Activated T-cell treated with anti-CD3 and anti-CD28 coated beads, Interleukin-2, amount 50 U/mL, for 24 hours (primary cell): ENCODE results near the gene CTTNBP2.
"Not testable (repeated sequence)": the region's sequence is repeated elsewhere in the genome, so short reads cannot be mapped to it uniquely, and the experiment has no call there.

Source experiments
- DNase-seq: peaks from one replicate; pipeline ENCODE4 v3.0.0-alpha.2; 2020
- H3K27ac Mint-ChIP-seq: 2 replicates; pipeline ENCODE4 v1.8.0; 2020; ENCODE audit warnings: mild to moderate bottlenecking, mixed read lengths
- H3K27me3 Mint-ChIP-seq: 2 replicates; pipeline ENCODE4 v1.8.0; 2020; ENCODE audit warnings: mixed read lengths
- H3K36me3 Mint-ChIP-seq: 2 replicates; pipeline ENCODE4 v1.8.0; 2020; ENCODE audit warnings: low read depth, mixed read lengths
- H3K4me1 Mint-ChIP-seq: 2 replicates; pipeline ENCODE4 v1.8.0; 2020; ENCODE audit warnings: low read depth, mixed read lengths
- H3K4me3 Mint-ChIP-seq: 2 replicates; pipeline ENCODE4 v1.8.0; 2020; ENCODE audit warnings: mild to moderate bottlenecking, moderate library complexity, mixed read lengths
- H3K9me3 Mint-ChIP-seq: 2 replicates; pipeline ENCODE4 v1.8.0; 2020; ENCODE audit warnings: mixed read lengths

Gene CTTNBP2

GRCh38 chr7:117731455-117731854 lies 141.8 kb downstream of the CTTNBP2 start:
- Mint-ChIP-seq H3K4me3 (no peak overlapping the region), H3K36me3 (no peaks in the 10 kb centered on the region), H3K27me3 (peaks cover 5% of the 10 kb centered on the region), H3K4me1 (peaks cover 1% of the 10 kb centered on the region), H3K27ac (no peak overlapping the region), H3K9me3 (no peaks in the 10 kb centered on the region)
- DNase-seq: no peak

DNA sequence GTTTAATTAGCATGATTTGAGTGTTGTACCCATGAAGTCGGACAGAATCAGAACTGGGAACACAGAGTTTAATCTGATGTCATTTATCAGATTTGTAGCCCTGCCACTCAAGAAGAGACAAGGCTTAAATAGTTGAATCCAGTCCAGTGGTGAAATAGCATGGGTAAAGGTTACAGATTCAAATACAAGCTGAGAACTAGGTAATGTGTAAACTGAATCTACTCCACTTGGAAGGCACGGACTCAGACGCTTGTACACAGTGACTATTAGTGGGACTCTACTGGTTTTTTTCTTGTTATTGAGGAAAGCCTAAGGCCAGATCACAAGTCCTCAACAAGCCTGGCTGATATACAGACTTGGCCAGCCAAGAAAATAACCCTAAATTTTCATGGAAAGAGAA lies 142.9 kb downstream of the CTTNBP2 start:
- Mint-ChIP-seq H3K36me3 (no peaks in the 10 kb centered on the region), H3K27me3 (peaks cover 5% of the 10 kb centered on the region)

GRCh38 chr7:117728890-117729624 lies 144.2 kb downstream of the CTTNBP2 start:
- Mint-ChIP-seq H3K27ac (no peak overlapping the region), H3K27me3 (peaks cover 5% of the 10 kb centered on the region), H3K9me3 (no peaks in the 10 kb centered on the region), H3K4me1 (peaks cover 1% of the 10 kb centered on the region), H3K36me3 (no peaks in the 10 kb centered on the region), H3K4me3 (no peak overlapping the region)
- DNase-seq: no peak

More for the DNA sequence above, 142.9 kb downstream of the CTTNBP2 start:
- Mint-ChIP-seq H3K27ac (no peak overlapping the region), H3K4me3 (no peak overlapping the region), H3K9me3 (no peaks in the 10 kb centered on the region), H3K4me1 (peaks cover 1% of the 10 kb centered on the region)
- DNase-seq: no peak

GRCh38 chr7:117724898-117725297 lies 148.3 kb downstream of the CTTNBP2 start:
- Mint-ChIP-seq H3K4me3 (no peak overlapping the region), H3K27ac (no peak overlapping the region), H3K36me3 (no peaks in the 10 kb centered on the region), H3K9me3 (no peaks in the 10 kb centered on the region), H3K27me3 (no peaks in the 10 kb centered on the region), H3K4me1 (no peaks in the 10 kb centered on the region)
- DNase-seq: no peak

- no peak overlapping the region for H3K4me3 Mint-ChIP-seq
- no peak overlapping the region for H3K27ac Mint-ChIP-seq
- no peaks in the 10 kb centered on the region for H3K9me3 Mint-ChIP-seq
- no peaks in the 10 kb centered on the region for H3K4me1 Mint-ChIP-seq
- H3K36me3 Mint-ChIP-seq: no peaks in the 10 kb centered on the region
- DNase-seq: no peak
- H3K27me3 Mint-ChIP-seq: no peaks in the 10 kb centered on the region
Observed at GRCh38 chr7:117719377-117719776, 153.9 kb downstream of the CTTNBP2 start.

DNA sequence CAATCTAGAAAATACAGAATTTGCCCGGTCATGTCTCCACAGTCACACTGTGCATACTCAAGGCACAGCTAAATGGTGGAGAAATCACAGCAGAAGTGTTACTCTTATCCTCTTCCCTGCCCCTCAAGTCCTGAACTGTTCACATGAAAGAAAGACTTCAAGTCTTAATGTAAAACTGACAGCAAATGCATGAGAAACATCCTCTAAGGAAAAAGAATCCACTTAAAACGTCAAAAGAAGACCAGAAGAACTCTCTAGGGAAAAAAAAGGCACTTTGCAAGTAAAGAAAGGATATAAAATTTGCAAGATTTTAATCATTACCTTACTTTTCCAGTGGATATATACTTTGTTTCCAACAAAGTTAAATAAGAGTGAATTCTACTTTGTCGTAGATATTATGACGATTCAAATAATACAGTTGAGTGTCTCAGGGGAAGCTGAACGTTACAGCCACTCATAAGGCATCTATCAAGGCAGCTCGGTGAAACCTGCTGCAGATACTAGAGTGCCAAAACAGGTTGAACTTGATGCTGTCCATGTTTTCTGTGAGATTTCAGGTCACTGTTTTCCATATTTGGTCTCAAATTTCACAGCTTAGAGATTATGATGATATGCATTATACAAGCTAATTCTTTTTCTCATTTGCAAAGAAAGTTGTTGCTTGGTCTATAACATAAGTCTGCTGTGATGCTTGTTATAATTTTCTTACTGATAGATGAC lies 155.0 kb downstream of the CTTNBP2 start:
- Mint-ChIP-seq H3K4me1 (no peaks in the 10 kb centered on the region), H3K27me3 (no peaks in the 10 kb centered on the region), H3K36me3 (no peaks in the 10 kb centered on the region), H3K9me3 (no peaks in the 10 kb centered on the region), H3K27ac (no peak overlapping the region), H3K4me3 (no peak overlapping the region)
- no peak for DNase-seq

DNA sequence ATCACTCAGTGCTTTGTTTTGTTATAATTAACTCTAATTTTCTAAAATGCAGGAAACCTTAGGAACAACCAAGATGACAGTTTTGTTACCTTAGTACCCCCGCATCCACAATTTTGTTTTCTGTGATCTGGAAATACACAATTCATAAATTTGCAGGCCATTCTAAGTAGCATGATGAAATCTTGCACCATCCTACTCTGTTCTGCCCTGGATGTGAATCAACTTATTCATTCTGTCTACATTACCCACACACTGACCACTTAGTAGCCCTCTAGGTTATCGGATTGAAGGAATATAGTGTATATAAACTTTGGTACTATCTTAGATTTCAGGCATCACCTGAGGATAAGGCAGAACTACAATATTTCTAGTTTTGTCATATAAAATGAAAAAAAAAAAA lies 155.9 kb downstream of the CTTNBP2 start:
- H3K27ac Mint-ChIP-seq: no peak overlapping the region
- no peak overlapping the region for H3K4me3 Mint-ChIP-seq
- no peaks in the 10 kb centered on the region for H3K36me3 Mint-ChIP-seq
- no peak for DNase-seq
- H3K4me1 Mint-ChIP-seq: no peaks in the 10 kb centered on the region
- no peaks in the 10 kb centered on the region for H3K9me3 Mint-ChIP-seq
- no peaks in the 10 kb centered on the region for H3K27me3 Mint-ChIP-seq

DNA sequence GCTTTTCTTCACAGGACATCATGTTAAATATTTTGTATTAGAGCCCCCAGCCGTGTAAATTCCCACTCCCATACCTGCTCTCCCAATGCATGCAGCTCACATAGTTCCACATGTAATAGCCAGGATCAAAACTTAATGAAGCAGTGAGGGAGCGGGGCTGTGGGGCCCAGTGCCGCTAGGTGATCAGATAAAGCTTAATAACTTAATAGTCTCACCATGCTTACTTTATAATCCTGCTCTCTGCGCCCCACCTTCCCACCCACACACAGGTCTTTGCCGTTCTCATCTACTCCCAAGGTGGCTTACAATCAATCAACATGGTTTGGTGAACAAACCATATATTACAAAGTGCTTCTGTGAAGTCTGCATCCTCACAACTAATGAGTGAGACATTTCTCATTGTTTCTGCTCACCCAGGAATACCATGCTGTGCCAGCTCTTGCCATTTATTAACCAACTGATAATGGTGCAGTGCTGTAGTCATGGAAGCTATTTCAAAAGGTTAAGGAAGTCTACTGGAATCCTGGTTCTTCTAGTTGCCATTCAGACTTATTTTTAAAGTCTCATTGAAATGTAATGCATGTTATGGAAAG lies 156.4 kb downstream of the CTTNBP2 start:
- Mint-ChIP-seq H3K36me3 (no peaks in the 10 kb centered on the region), H3K27ac (no peak overlapping the region), H3K4me1 (no peaks in the 10 kb centered on the region), H3K9me3 (no peaks in the 10 kb centered on the region), H3K27me3 (no peaks in the 10 kb centered on the region), H3K4me3 (no peak overlapping the region)
- DNase-seq: no peak

- H3K27ac Mint-ChIP-seq: no peak overlapping the region
- H3K9me3 Mint-ChIP-seq: no peaks in the 10 kb centered on the region
- no peak overlapping the region for H3K4me3 Mint-ChIP-seq
- no peaks in the 10 kb centered on the region for H3K4me1 Mint-ChIP-seq
- no peaks in the 10 kb centered on the region for H3K36me3 Mint-ChIP-seq
- H3K27me3 Mint-ChIP-seq: no peaks in the 10 kb centered on the region
- DNase-seq: no peak
Observed at GRCh38 chr7:117715784-117716445, 157.3 kb downstream of the CTTNBP2 start.

- H3K27ac Mint-ChIP-seq: no peak overlapping the region
- H3K4me1 Mint-ChIP-seq: no peaks in the 10 kb centered on the region
- peaks cover 5% of the 10 kb centered on the region for H3K9me3 Mint-ChIP-seq
- no peak for DNase-seq
- peaks cover 3% of the 10 kb centered on the region for H3K27me3 Mint-ChIP-seq
- H3K4me3 Mint-ChIP-seq: no peak overlapping the region
- H3K36me3 Mint-ChIP-seq: no peaks in the 10 kb centered on the region
Observed at GRCh38 chr7:117711556-117711955, 161.7 kb downstream of the CTTNBP2 start.

GRCh38 chr7:117708173-117708572 lies 165.1 kb downstream of the CTTNBP2 start:
- H3K4me3 Mint-ChIP-seq, H3K27ac Mint-ChIP-seq, H3K27me3 Mint-ChIP-seq, H3K4me1 Mint-ChIP-seq, DNase-seq, H3K36me3 Mint-ChIP-seq, H3K9me3 Mint-ChIP-seq: not testable (repeated sequence)

DNA sequence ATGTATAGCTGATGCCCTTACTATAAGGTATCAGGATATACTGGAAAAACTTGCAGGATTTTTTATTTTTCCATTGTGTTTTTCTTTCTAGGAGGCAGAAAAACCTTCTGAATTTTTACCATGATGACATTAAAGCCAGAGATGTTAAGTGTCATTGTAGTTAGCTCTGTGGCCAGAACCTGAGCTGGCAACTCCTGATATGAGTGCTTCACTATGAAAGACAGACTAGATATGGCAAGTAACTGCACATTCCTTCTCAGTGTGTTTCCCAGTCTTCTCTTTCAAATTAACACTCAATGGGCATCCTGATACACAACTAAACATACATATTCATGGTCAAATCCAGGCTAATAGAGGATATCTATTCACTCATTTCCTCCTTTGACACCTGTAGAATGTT lies 166.2 kb downstream of the CTTNBP2 start:
- DNase-seq: no peak
- H3K27ac Mint-ChIP-seq: no peak overlapping the region
- no peaks in the 10 kb centered on the region for H3K4me1 Mint-ChIP-seq
- peaks cover 3% of the 10 kb centered on the region for H3K27me3 Mint-ChIP-seq
- peaks cover 5% of the 10 kb centered on the region for H3K9me3 Mint-ChIP-seq
- no peak overlapping the region for H3K4me3 Mint-ChIP-seq
- H3K36me3 Mint-ChIP-seq: no peaks in the 10 kb centered on the region

GRCh38 chr7:117706210-117706609 lies 167.0 kb downstream of the CTTNBP2 start:
- no peak overlapping the region for H3K4me3 Mint-ChIP-seq
- H3K36me3 Mint-ChIP-seq: no peaks in the 10 kb centered on the region
- no peaks in the 10 kb centered on the region for H3K4me1 Mint-ChIP-seq
- no peak overlapping the region for H3K27ac Mint-ChIP-seq
- H3K27me3 Mint-ChIP-seq: peaks cover 3% of the 10 kb centered on the region
- H3K9me3 Mint-ChIP-seq: peaks cover 5% of the 10 kb centered on the region
- no peak for DNase-seq

GRCh38 chr7:117705630-117706029 lies 167.6 kb downstream of the CTTNBP2 start:
- peaks cover 5% of the 10 kb centered on the region for H3K9me3 Mint-ChIP-seq
- H3K27me3 Mint-ChIP-seq: peaks cover 3% of the 10 kb centered on the region
- no peak for DNase-seq

DNA sequence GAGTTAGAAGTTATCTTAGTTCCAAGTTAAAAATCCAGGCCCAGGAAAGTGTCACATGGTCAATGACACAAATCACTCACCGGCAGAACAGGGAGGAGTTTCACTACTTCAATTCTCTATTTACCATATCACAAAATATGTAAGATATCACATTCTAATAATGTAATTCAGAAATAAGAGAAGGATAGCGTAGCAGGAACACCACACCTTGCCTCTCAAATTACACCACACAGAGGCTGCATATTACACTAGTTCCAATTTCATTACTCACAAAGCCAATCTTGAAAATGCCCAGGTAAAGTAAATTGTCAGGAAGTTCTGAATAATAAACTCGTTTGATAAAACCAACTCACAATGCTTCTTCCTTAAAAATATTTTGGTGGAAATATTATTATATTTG lies 169.2 kb downstream of the CTTNBP2 start:
- H3K4me3 Mint-ChIP-seq: no peak overlapping the region
- no peaks in the 10 kb centered on the region for H3K36me3 Mint-ChIP-seq
- H3K27ac Mint-ChIP-seq: no peak overlapping the region
- H3K9me3 Mint-ChIP-seq: peaks cover 5% of the 10 kb centered on the region
- H3K27me3 Mint-ChIP-seq: peaks cover 3% of the 10 kb centered on the region
- H3K4me1 Mint-ChIP-seq: no peaks in the 10 kb centered on the region
- no peak for DNase-seq

More at GRCh38 chr7:117705630-117706029, 167.6 kb downstream of the CTTNBP2 start:
- H3K4me3 Mint-ChIP-seq: no peak overlapping the region
- no peaks in the 10 kb centered on the region for H3K4me1 Mint-ChIP-seq
- no peak overlapping the region for H3K27ac Mint-ChIP-seq
- H3K36me3 Mint-ChIP-seq: no peaks in the 10 kb centered on the region
